Rectal smooth muscle tissue (tissue), 1 donor: ENCODE measurements around the gene SMC3.
"Not testable (repeated sequence)": the region's sequence is repeated elsewhere in the genome, so short reads cannot be mapped to it uniquely, and the experiment has no call there.

ENCODE experiments used
- H3K27ac ChIP-seq: one replicate; pipeline ENCODE4 v1.7.0; 2013; ENCODE audit warnings: low read depth, low read length, inconsistent platforms
- H3K27me3 ChIP-seq: one replicate; pipeline ENCODE4 v1.7.0; 2013; ENCODE audit warnings: low read length; ENCODE audit not compliant: control insufficient read depth, insufficient read depth
- H3K36me3 ChIP-seq: one replicate; pipeline ENCODE4 v1.7.0; 2013; ENCODE audit warnings: low read length; ENCODE audit not compliant: control insufficient read depth, insufficient read depth
- H3K4me1 ChIP-seq: one replicate; pipeline ENCODE4 v1.7.0; 2013; ENCODE audit warnings: low read length; ENCODE audit not compliant: control insufficient read depth, insufficient read depth
- H3K4me3 ChIP-seq: one replicate; pipeline ENCODE4 v1.7.0; 2013; ENCODE audit warnings: low read length
- H3K9ac ChIP-seq: one replicate; pipeline ENCODE4 v1.7.0; 2013; ENCODE audit warnings: low read length

SMC3 gene

DNA sequence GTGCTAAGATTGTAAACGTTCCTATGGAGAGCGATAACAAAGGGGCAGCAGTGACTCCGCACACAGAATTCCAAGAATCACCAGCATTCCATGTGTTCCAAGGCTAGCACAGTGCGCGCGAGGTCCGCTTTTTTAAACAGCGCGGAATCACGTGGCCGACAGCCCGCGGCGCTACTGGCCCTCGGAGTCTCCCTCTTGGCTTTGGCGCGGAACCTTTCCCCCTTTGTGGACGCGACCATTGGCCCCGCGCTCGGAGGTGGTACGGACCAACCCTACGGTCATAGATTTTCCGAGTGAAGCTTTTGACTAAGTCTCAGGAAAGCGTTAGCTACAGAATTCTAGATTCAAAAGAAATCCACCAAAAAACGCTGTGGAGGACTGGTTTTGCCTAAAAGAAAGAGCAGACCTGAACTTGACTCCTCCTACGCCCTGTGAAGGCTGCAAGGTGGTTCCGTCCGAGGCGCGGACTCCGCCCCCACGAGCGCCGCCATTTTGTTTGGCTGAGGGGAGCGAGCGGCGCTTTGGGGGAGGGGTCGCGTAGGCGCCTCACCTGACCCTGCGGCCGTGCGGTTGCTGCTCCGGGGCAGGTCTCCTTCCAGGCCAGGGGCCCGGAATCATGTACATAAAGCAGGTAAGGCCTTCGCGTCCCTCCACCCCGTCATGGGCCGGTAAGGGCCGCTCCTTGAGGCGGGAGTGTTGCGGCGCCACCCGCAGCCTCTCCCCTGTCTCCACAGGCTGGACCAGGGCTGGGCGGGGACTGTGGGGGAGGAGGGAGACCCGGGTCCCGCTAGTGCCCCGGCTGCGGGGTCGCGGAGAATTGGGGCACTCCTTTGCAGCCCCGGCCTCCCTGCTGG is at the start of gene SMC3:
TSS of gene SMC3 (plus strand) at position 495 of the 854 bp plus-strand sequence. CDS start at position 617, 122 bp downstream.
- Histone ChIP-seq H3K27ac (peak within 1 kb of the TSS; percentile 90), H3K9ac (peak within 1 kb of the TSS; percentile 60), H3K4me3 (peak within 1 kb of the TSS; percentile 89), H3K27me3 (peaks cover 4% of the 10 kb centered on the region), H3K36me3 (no peaks in the 10 kb centered on the region), H3K4me1 (peaks cover 12% of the 10 kb centered on the region)

DNA sequence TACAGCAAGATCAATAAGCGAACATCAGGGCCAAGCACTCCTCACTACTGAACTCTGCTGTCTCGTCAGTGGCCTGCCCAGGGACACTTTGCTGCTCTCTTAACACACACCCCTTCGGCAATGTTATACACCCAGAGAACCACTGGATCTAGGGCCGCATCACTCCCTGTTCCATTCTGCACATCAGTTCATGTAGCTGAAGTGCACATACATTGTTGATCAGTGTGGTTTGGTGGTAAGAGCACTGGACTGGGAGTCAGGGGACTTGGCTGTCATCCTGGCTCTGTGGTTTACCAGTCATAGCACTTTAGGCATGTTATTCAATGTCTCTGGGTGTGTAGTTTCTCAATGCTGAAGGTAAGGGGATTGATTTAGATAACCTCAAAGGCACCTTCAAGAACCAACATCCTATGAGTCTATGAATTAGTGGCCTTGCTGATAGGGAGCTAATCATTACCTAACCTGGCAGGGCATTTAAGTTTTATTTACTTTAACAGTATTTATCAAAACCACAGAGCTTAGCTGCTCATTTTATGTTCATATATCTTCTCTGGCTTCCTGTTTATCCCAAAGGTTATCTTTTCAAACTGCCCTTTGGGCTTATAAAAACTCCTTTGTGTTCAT is 45.0 kb upstream of the SMC3 start:
- no peak overlapping the region for H3K4me3 ChIP-seq

DNA sequence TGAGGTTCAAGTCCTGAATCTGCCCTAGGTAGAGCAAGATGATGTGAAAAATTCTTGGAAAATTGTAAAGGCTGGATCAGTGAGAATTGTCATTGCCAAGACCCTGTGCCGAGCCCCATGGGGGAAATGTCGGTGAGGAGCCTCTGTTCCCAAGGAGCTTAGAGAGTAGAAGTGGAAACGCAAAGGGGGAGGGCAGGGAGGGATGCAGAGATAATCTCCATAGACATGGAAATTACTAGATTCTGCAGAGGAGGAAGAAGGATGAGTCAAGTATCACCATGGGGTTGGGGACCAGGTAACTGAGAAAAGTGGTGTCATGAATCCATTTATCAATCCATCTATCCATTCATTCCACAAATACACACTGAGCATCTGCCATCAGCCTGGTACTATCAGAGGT is 43.8 kb upstream of the SMC3 start:
- no peaks in the 10 kb centered on the region for H3K4me1 ChIP-seq
- no peak overlapping the region for H3K9ac ChIP-seq
- no peaks in the 10 kb centered on the region for H3K36me3 ChIP-seq
- H3K4me3 ChIP-seq: no peak overlapping the region
- no peak overlapping the region for H3K27ac ChIP-seq
- H3K27me3 ChIP-seq: peaks cover 2% of the 10 kb centered on the region

More for the DNA sequence above, 45.0 kb upstream of the SMC3 start:
- no peaks in the 10 kb centered on the region for H3K36me3 ChIP-seq
- H3K27me3 ChIP-seq: peaks cover 2% of the 10 kb centered on the region
- H3K27ac ChIP-seq: no peak overlapping the region
- H3K4me1 ChIP-seq: no peaks in the 10 kb centered on the region
- no peak overlapping the region for H3K9ac ChIP-seq

DNA sequence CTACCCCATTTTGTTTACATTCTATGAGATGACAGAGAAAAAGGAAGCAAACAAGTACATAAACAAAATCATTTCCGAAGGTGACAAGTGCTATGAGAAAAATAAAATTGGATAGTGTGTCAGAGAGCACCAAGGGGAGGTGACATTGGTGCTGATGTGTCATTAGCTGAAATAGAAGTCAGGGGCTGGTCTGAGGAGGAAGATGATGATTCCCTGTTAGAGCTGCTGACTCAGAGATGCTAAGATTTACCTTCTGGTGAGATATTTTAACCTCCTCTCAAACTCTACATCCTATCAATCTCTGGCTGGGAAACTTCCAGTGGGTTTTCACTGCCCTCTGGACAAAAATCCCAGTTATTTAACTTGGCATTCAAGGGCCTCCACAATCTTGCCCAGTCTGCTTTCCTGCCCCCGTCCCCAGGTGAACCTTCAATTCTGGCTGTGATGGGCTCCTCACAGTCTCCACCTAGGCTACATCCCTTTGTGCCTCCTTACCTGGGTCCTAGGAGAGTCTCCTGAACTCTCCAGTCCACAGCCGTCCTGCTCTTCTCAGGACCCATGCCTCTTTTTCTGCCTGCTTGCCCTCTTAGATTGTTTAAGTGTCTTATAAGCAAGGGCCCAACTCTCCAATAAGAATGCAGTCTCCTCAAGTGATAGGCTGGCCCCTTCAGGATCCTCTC is 43.2 kb upstream of the SMC3 start:
- Histone ChIP-seq H3K4me1 (no peaks in the 10 kb centered on the region), H3K9ac (no peak overlapping the region), H3K27me3 (peaks cover 2% of the 10 kb centered on the region), H3K36me3 (no peaks in the 10 kb centered on the region), H3K4me3 (no peak overlapping the region), H3K27ac (no peak overlapping the region)

DNA sequence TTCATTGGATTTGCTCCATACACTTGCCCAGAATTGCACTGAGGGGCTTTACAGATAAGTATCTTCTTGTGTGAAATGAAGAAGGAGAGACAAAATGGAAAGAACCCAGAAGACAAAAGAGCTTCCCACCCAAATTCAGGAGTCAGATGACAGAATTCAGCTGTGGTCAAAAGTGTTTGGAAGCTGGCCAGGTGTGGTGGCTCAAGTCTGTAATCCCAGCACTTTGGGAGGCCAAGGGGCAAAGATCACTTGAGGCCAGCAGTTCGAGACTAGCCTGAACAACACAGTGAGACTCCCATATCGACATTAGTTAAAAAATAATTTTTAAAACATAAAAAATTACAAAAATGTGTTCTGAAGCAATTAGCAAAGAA is 42.6 kb upstream of the SMC3 start:
- Histone ChIP-seq H3K27ac (no peak overlapping the region), H3K4me3 (no peak overlapping the region), H3K27me3 (peaks cover 2% of the 10 kb centered on the region), H3K4me1 (no peaks in the 10 kb centered on the region), H3K9ac (no peak overlapping the region), H3K36me3 (no peaks in the 10 kb centered on the region)

DNA sequence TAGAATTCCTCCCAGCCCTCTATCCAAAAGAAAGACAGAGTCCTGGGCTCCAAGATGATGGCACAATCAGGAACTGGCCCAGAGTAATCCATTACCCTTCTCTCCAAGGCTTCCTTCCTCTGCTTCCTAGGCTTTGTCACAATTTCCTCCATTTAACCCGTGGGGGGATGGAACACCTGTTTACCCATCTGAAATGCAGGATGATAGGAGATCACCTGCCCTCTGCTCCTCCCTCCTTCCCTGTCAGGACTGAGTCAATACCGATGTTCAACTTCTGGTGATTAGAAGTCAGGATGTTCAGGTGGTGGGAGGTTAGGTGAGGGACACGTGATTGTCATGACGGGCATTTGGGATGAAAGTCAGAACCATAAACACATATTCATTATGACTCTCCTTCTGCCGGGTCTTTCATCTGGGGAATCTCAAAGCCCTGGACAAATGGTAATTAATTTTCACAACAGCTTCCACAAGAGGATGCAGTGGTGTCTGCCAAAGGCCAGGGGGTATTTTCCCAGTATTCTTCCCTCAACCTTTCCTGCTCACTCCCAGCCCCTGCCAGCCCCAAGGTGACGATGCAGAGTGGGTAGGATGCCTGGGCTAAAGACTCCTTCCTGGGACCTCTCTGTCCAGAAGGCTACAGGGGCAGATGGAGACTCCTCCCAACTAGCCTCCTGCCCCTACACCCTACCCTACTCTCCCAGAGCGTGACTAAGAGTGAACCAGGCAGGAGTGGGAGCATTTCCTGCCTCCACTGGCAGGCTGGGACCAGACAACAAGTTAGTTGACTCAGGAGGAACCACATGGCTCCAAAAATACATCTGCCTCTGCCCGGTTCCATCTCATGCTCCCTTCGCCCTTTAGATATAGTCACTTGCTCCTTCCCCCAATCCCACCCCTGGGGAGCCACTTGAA is 41.9 kb upstream of the SMC3 start:
- Histone ChIP-seq H3K27ac (no peak overlapping the region), H3K27me3 (peaks cover 2% of the 10 kb centered on the region), H3K9ac (no peak overlapping the region), H3K4me3 (no peak overlapping the region), H3K36me3 (no peaks in the 10 kb centered on the region), H3K4me1 (no peaks in the 10 kb centered on the region)

DNA sequence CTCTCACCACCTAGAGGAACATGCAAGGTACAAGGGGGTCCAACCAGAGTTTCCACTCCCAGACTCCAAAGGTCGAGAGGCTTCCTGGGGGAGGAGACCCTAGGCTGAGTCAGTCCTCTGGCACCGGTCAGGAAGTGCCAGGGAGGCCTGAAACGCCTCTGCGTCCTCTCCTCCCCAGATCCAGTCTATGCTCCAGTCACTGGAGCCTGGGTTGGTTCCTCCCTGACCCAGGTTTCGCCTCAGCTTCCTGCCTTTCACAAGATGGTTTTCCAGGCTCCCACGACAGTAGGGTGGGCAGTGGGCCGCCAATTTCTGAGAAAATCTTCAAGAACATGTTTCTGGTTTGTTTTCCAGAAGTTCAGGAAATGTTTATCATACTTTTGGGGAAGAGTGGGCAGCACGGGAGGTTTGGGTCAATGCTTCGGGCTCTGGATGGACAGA is 39.7 kb upstream of the SMC3 start:
- H3K27me3 ChIP-seq: peaks cover 2% of the 10 kb centered on the region
- no peak overlapping the region for H3K27ac ChIP-seq
- H3K4me1 ChIP-seq: no peaks in the 10 kb centered on the region
- H3K36me3 ChIP-seq: no peaks in the 10 kb centered on the region
- H3K9ac ChIP-seq: no peak overlapping the region
- H3K4me3 ChIP-seq: no peak overlapping the region

DNA sequence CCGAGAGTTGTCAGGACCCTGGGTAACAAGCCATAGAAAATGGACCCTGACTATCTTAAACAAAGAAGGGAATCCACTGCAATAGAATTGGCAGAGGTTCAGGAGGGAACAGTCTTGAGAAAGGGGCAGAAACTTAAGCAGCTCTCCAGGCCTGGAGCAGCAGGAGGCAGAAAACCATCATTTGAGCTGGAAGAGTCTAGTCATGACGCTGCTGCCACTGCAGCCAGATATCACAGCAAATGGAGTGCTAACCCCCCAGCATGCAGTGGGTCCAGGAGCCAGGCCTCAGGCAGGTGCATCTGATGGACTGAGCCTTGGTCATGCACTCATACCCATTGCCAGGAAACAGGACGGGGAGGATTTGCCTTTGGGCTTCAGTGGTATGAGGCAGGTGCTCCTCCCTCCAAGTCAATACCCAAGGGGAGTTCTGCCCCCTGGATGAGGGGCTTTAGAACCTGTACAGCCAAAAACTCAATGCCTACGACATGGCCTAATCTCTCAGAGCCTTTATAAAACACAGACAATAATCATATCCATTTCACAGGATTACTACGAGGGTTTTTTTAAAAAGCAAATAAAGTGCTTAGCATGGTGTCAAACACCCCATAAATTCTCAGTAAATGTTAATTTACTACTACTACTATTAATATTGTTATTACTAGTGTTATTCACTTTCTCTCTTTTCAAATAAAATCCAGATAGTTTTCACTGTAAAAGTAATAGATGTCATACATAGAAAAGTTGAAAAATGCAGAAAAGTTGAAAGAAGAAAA is 39.1 kb upstream of the SMC3 start:
- H3K27ac ChIP-seq: no peak overlapping the region
- no peak overlapping the region for H3K4me3 ChIP-seq
- no peak overlapping the region for H3K9ac ChIP-seq
- H3K27me3 ChIP-seq: peaks cover 2% of the 10 kb centered on the region
- H3K36me3 ChIP-seq: no peaks in the 10 kb centered on the region
- no peaks in the 10 kb centered on the region for H3K4me1 ChIP-seq

DNA sequence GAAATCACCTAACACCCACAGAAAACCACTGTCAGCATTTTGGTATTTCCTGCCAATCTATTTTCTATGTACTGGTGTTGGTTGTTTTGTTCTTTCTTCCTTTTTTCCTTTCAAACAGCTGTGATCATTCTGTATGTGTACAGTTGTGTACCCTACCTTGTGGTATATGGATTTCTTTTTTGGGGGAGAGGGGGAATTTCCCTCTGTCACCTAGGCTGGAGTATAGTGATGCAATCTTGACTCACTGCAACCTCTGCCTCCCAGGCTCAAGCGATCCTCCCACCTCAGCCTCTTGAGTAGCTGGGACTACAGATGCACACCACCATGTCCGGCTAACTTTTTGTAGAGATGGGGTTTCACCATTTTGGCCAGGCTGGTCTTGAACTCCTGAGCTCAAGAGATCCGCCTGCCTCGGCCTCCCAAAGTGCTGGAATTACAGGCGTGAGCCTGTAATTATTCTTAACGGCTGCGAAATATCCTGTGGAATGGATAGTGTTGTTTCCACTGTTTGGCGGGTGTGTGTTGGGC is 38.4 kb upstream of the SMC3 start:
- H3K9ac ChIP-seq, H3K4me3 ChIP-seq, H3K36me3 ChIP-seq, H3K4me1 ChIP-seq, H3K27ac ChIP-seq, H3K27me3 ChIP-seq: not testable (repeated sequence)

DNA sequence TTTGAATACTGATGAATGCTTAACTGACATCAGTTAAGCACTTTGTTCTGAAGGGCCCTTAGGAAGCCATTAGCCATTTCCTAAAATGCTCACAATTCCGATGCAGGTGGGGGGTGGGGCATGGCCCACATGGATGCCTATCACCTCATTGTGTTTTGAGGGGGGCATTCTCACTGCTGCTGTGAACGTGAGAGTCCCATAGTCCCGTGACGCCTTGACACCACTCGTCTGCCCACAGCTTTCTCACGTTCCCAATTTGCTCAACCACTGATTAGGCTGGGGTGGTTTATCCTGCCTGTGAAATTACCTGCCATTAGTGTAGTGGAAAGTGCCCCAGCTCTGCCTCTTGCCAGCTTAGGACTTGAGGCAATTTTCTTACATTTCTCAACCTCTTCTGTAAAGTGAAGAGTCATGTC is 37.9 kb upstream of the SMC3 start:
- Histone ChIP-seq H3K4me3 (no peak overlapping the region), H3K9ac (no peak overlapping the region), H3K4me1 (no peaks in the 10 kb centered on the region), H3K27me3 (peaks cover 2% of the 10 kb centered on the region), H3K36me3 (no peaks in the 10 kb centered on the region), H3K27ac (no peak overlapping the region)

DNA sequence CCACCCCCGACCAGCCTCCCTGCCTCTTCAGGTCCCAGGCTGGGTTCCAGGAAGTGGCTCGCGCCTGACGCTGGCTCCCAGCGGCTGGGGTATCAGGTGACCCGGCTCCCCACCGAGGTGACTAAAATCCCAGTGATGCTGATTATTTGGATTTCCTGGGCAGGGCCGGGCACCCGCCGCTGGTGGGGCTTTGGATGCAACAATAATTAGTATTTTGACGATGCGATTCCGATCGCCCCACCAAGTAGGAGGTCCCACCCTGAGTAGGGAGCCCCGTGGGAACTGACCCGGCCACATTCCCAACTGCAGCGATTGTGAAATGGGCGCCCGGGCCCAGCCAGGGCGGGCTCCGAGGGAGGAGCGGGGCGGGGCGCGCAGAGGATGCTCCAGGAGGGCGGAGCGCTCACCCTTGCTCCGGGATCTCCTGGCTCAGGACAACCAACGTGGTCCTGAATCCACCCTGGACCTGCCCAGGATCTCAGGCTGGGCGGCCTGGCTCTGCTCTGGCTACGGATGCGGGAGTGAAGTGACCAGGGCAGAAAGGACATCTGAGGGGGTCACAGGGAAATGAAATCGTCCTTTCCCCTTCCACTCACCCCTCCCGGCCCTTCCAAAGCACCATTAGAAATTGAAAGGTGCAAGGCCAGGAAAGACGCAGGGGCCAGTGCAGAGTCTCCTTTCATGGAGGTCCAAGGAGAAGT is 37.2 kb upstream of the SMC3 start:
- no peak overlapping the region for H3K9ac ChIP-seq
- no peaks in the 10 kb centered on the region for H3K36me3 ChIP-seq
- H3K4me1 ChIP-seq: no peaks in the 10 kb centered on the region
- H3K4me3 ChIP-seq: no peak overlapping the region
- no peak overlapping the region for H3K27ac ChIP-seq
- H3K27me3 ChIP-seq: peaks cover 2% of the 10 kb centered on the region
